Osteoblast (primary cell): ENCODE measurements around the gene FBXO24. TPM values are rescaled to one million over a fixed set of nuclear protein-coding genes. Genes with fewer than 3 reads are reported as not detected.

Experiments used
- DNase-seq: peaks from one replicate; pipeline ENCODE4 v3.0.0; 2011; ENCODE audit warnings: low spot score, mixed read lengths; ENCODE audit not compliant: insufficient read length; ENCODE audit errors: missing footprints
- H2AFZ ChIP-seq: 2 replicates; pipeline ENCODE4 v1.6.0; 2011; ENCODE audit warnings: mild to moderate bottlenecking, low read length
- H3K27ac ChIP-seq: 2 replicates; pipeline ENCODE4 v1.5.1; 2011; ENCODE audit warnings: mild to moderate bottlenecking, low read depth, low read length, moderate library complexity
- H3K27me3 ChIP-seq: 2 replicates; pipeline ENCODE4 v1.6.0; 2012; ENCODE audit warnings: mild to moderate bottlenecking, control low read depth, inconsistent platforms, low read length, moderate library complexity; ENCODE audit not compliant: insufficient read depth
- H3K36me3 ChIP-seq: 2 replicates; pipeline ENCODE4 v1.5.1; 2011; ENCODE audit warnings: mild to moderate bottlenecking, low read length, control low read depth, moderate library complexity; ENCODE audit not compliant: insufficient read depth
- H3K4me1 ChIP-seq: 2 replicates; pipeline ENCODE4 v1.5.1; 2011; ENCODE audit warnings: mild to moderate bottlenecking, low read length, control low read depth, moderate library complexity; ENCODE audit not compliant: insufficient read depth
- H3K4me2 ChIP-seq: 2 replicates; pipeline ENCODE4 v1.6.0; 2011; ENCODE audit warnings: mild to moderate bottlenecking, low read length; ENCODE audit not compliant: insufficient read depth
- H3K4me3 ChIP-seq: fragments of 200-600 bp; sonication (generic); 3 replicates; pipeline ENCODE4 v1.5.1; 2012; ENCODE audit warnings: mild to moderate bottlenecking, low read length, inconsistent platforms; ENCODE audit not compliant: insufficient read depth
- H3K79me2 ChIP-seq: 2 replicates; pipeline ENCODE4 v1.6.0; 2012; ENCODE audit warnings: mild to moderate bottlenecking, low read length, control low read depth, inconsistent platforms; ENCODE audit not compliant: insufficient read depth
- H3K9me3 ChIP-seq: 2 replicates; pipeline ENCODE4 v1.5.1; 2011; ENCODE audit warnings: low read depth, low read length, control low read depth
- H4K20me1 ChIP-seq: 2 replicates; pipeline ENCODE4 v1.6.0; 2012; ENCODE audit warnings: mild to moderate bottlenecking, low read length, control low read depth; ENCODE audit not compliant: insufficient read depth
- CTCF ChIP-seq: IDR thresholded peaks from 2 replicates; pipeline ENCODE4 v1.5.1; 2011; ENCODE audit warnings: mild to moderate bottlenecking, low read depth, low read length, moderate library complexity; ENCODE audit errors: extremely low read depth
- total RNA-seq: library from RNA; depleted of rRNA; stranded (reverse); fragments of >200 nt; gene quantifications from 2 replicates; pipeline ENCODE4 v1.2.3, GENCODE V29; 2012

The FBXO24 gene
- total RNA-seq, 1 donor, result 0.36 TPM

GRCh38 chr7:100572281-100572948 lies 13.7 kb upstream of the FBXO24 start:
- peaks cover 2% of the 10 kb centered on the region for H3K27me3 ChIP-seq
- DNase-seq, result peak; percentile 73
- no peak overlapping the region for H3K27ac ChIP-seq
- H3K4me1 ChIP-seq, result peaks cover 8% of the 10 kb centered on the region
- no peaks in the 10 kb centered on the region for H3K9me3 ChIP-seq
- H2AFZ ChIP-seq, result no peak overlapping the region
- no peak overlapping the region for H3K4me2 ChIP-seq
- no peaks in the 10 kb centered on the region for H3K79me2 ChIP-seq
- H3K36me3 ChIP-seq, result peaks cover 8% of the 10 kb centered on the region
- H4K20me1 ChIP-seq, result peaks cover 4% of the 10 kb centered on the region
- TF ChIP-seq CTCF, result no peak
- H3K4me3 ChIP-seq, result no peak overlapping the region

GRCh38 chr7:100572949-100573675 lies 13.0 kb upstream of the FBXO24 start:
- H4K20me1 ChIP-seq, result peaks cover 4% of the 10 kb centered on the region
- H3K27ac ChIP-seq, result no peak overlapping the region
- H2AFZ ChIP-seq, result no peak overlapping the region
- H3K4me2 ChIP-seq, result no peak overlapping the region
- peaks cover 2% of the 10 kb centered on the region for H3K27me3 ChIP-seq
- H3K36me3 ChIP-seq, result peaks cover 12% of the 10 kb centered on the region
- no peaks in the 10 kb centered on the region for H3K9me3 ChIP-seq
- no peaks in the 10 kb centered on the region for H3K79me2 ChIP-seq
- H3K4me3 ChIP-seq, result no peak overlapping the region
- DNase-seq, result peak; percentile 45
- H3K4me1 ChIP-seq, result peaks cover 8% of the 10 kb centered on the region
- no peak for TF ChIP-seq CTCF

GRCh38 chr7:100573691-100574361 lies 12.3 kb upstream of the FBXO24 start, which contains the start of gene SAP25:
SAP25 (minus strand) TSS chr7:100573900; CDS start chr7:100573742, 158 bp downstream.
- peaks cover 4% of the 10 kb centered on the region for H4K20me1 ChIP-seq
- no peak within 1 kb of the TSS for H2AFZ ChIP-seq
- no peak within 1 kb of the TSS for H3K27ac ChIP-seq
- no peak within 1 kb of the TSS for H3K4me2 ChIP-seq
- H3K36me3 ChIP-seq, result peaks cover 18% of the 10 kb centered on the region
- H3K9me3 ChIP-seq, result no peaks in the 10 kb centered on the region
- peak; percentile 60 for DNase-seq
- H3K4me1 ChIP-seq, result peaks cover 8% of the 10 kb centered on the region
- H3K27me3 ChIP-seq, result peaks cover 2% of the 10 kb centered on the region
- no peak for TF ChIP-seq CTCF
- H3K4me3 ChIP-seq, result no peak within 1 kb of the TSS
- no peaks in the 10 kb centered on the region for H3K79me2 ChIP-seq
